ENCODE data around the gene CD80. TPM values are rescaled to one million over a fixed set of nuclear protein-coding genes. Genes with fewer than 3 reads are reported as not detected.

Gene CD80
- total and polyA plus RNA-seq, 9 donors, result 0.07 to 0.73 (median 0.26) TPM; not detected in 1

DNA sequence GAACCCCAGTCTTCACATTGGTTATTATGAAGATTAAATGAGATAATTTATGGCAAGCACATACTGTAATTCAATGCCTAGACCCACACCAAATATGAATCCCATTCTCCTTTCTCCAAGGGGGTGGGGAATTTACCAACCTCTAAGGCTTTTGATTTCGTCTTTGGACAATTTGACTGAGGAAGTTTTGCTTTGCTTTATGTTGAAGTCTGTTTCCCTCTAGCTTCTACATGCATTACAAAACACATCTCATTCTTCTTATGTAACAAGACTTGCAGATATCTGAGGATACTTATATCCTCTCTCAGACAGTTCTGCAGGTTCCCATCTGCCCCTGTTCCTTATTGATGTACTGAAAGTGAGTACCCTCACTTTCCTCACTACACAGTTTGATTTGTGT lies 12.2 kb downstream of the CD80 start:
- TF ChIP-seq POLR2A (IDR thresholded peaks at IDR 0.05) (no peak), EP300 (IDR thresholded peaks at IDR 0.05) (no peak)
- TF ChIP-seq, protein P1, sequence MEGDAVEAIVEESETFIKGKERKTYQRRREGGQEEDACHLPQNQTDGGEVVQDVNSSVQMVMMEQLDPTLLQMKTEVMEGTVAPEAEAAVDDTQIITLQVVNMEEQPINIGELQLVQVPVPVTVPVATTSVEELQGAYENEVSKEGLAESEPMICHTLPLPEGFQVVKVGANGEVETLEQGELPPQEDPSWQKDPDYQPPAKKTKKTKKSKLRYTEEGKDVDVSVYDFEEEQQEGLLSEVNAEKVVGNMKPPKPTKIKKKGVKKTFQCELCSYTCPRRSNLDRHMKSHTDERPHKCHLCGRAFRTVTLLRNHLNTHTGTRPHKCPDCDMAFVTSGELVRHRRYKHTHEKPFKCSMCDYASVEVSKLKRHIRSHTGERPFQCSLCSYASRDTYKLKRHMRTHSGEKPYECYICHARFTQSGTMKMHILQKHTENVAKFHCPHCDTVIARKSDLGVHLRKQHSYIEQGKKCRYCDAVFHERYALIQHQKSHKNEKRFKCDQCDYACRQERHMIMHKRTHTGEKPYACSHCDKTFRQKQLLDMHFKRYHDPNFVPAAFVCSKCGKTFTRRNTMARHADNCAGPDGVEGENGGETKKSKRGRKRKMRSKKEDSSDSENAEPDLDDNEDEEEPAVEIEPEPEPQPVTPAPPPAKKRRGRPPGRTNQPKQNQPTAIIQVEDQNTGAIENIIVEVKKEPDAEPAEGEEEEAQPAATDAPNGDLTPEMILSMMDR (IDR thresholded peaks at IDR 0.05), result no peak
- no peak for DNase-seq
- H3K4me1 ChIP-seq (ENCODE audit: insufficient read depth), result no peaks in the 10 kb centered on the region
- no peak overlapping the region for H3K27ac ChIP-seq
- WGBS, 3 donors, result 83 to 89% (median 85%) methylated on average over 1 of the region's 1 CpG
- no peaks in the 10 kb centered on the region for H3K9me3 ChIP-seq
- no peaks in the 10 kb centered on the region for H3K27me3 ChIP-seq
- intact Hi-C loops (cut with DNase I), result no loop called here
- H3K4me3 ChIP-seq, result no peak overlapping the region
- H3K36me3 ChIP-seq, result no peaks in the 10 kb centered on the region

DNA sequence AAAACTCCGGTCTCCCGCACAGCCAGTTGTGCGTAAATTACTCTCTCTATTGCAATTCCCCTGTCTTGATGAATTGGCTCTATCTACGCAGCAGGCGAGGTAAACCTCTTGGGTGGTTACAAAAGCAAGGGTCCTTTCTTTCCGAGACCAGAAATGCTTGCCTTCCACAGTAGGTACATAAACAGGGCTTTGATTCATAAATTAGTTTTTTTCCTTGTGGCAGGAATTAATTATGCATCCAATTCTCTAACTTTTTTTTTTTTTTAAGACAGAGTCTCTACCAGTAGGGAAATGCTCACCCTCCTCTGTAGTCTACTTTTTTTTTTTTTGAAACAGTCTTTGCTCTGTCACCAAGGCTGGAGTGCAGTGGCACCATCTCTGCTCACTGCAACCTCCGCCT lies 16.3 kb downstream of the CD80 start:
- Histone ChIP-seq H3K4me1 (ENCODE audit: insufficient read depth) (no peaks in the 10 kb centered on the region), H3K9me3 (no peaks in the 10 kb centered on the region), H3K4me3 (no peak overlapping the region), H3K27me3 (no peaks in the 10 kb centered on the region), H3K36me3 (no peaks in the 10 kb centered on the region), H3K27ac (no peak overlapping the region)
- no peak for TF ChIP-seq EP300 (IDR thresholded peaks at IDR 0.05)
- TF ChIP-seq, protein P1 (IDR thresholded peaks at IDR 0.05), result no peak
- TF ChIP-seq POLR2A (IDR thresholded peaks at IDR 0.05), result no peak
- WGBS, 3 donors, result 80 to 88% (median 88%) methylated on average over 7 of the region's 7 CpGs
- no peak for DNase-seq
- intact Hi-C loops (cut with DNase I), result no loop called here

DNA sequence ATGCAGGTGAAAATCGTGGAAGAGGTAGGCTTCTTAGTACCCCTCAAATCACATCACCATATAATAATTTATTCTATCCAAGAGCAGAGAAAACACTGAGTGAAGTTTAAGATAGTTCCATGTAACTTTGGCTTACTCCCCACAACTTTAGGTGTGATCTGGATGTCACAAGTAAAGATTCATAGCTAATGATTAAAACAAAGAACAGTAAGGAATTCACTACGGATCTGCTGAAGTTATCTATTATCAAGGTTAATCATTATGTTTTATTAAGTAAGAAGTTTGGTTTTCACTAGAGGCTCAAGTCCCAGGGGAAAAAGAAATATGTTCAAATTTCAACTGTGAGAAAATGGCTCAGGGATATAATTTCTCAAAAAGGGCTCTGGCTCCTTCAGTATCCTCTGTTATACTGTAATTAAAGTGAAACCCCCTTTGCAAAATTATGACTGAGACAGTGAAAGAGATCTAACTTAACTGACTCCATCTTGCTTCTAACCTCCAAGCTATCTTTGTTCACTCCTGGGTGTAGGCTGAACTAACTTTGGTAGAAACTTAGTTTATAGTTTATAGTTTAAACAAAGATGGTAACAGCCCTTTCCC lies 17.1 kb downstream of the CD80 start:
- DNase-seq, result no peak
- H3K9me3 ChIP-seq, result no peaks in the 10 kb centered on the region
- no peaks in the 10 kb centered on the region for H3K27me3 ChIP-seq
- intact Hi-C loops (cut with DNase I), result no loop called here
- H3K4me3 ChIP-seq, result no peak overlapping the region
- H3K4me1 ChIP-seq (ENCODE audit: insufficient read depth), result no peaks in the 10 kb centered on the region
- TF ChIP-seq, protein P1 (IDR thresholded peaks at IDR 0.05), result no peak
- TF ChIP-seq EP300 (IDR thresholded peaks at IDR 0.05), result no peak
- no peak for TF ChIP-seq POLR2A (IDR thresholded peaks at IDR 0.05)
- H3K36me3 ChIP-seq, result no peaks in the 10 kb centered on the region
- no peak overlapping the region for H3K27ac ChIP-seq
- WGBS, 3 donors, result 59 to 78% (median 61%) methylated on average over 2 of the region's 2 CpGs

DNA sequence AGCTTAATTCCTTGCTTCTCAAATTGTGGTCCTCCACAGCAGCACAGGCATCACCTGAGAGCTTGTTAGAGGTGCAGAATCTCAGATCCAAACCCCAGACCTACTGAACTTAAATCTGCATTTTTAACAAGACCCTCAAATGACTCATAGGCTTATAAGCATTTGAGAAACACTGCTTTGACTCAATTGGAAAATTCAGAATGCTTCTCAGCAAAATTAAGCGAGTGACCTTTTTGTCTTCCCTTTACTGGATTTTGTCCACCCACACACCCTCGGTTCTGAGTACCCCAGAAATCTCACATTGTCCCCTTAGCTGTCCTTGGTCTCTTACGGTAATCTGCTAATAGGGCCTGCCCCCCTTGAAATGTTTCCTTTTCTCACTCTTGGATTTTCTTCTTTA lies 17.9 kb downstream of the CD80 start:
- 72 to 81% (median 80%) methylated on average over 3 of the region's 3 CpGs for WGBS, 3 donors
- TF ChIP-seq, protein P1 (IDR thresholded peaks at IDR 0.05), result no peak
- no peak for TF ChIP-seq POLR2A (IDR thresholded peaks at IDR 0.05)
- no peak for TF ChIP-seq EP300 (IDR thresholded peaks at IDR 0.05)

More for the DNA sequence above, 17.9 kb downstream of the CD80 start:
- DNase-seq, result no peak
- Histone ChIP-seq H3K4me1 (ENCODE audit: insufficient read depth) (no peaks in the 10 kb centered on the region), H3K4me3 (no peak overlapping the region), H3K27ac (no peak overlapping the region), H3K9me3 (no peaks in the 10 kb centered on the region), H3K27me3 (no peaks in the 10 kb centered on the region), H3K36me3 (no peaks in the 10 kb centered on the region)
- intact Hi-C loops (cut with DNase I), result no loop called here

Measured in ovary (tissue), 9 donors.